Hepatocyte (in vitro differentiated cells): Measurements from ENCODE around the gene DENND1C. TPM values are rescaled to one million over a fixed set of nuclear protein-coding genes. Genes with fewer than 3 reads are reported as not detected.

ENCODE experiments used
- DNase-seq: peaks from one replicate; pipeline ENCODE4 v3.0.0-alpha.2; 2016; ENCODE audit warnings: low spot score
- H2AFZ ChIP-seq: fragments of 200-600 bp; sonication (generic); 2 replicates; pipeline ENCODE4 v1.6.0; 2016; ENCODE audit warnings: antibody characterized with exemption, mild to moderate bottlenecking
- H3K27ac ChIP-seq: fragments of 200-600 bp; sonication (generic); 2 replicates; pipeline ENCODE4 v1.5.1; 2016; ENCODE audit warnings: mild to moderate bottlenecking
- H3K27me3 ChIP-seq: fragments of 200-600 bp; sonication (generic); 2 replicates; pipeline ENCODE4 v1.6.1; 2016
- H3K36me3 ChIP-seq: fragments of 200-600 bp; sonication (generic); replicated peaks from 2 replicates; pipeline ENCODE4 v1.5.1; 2016; ENCODE audit warnings: low read depth; ENCODE audit not compliant: insufficient read depth
- H3K4me1 ChIP-seq: fragments of 200-600 bp; sonication (generic); 2 replicates; pipeline ENCODE4 v1.5.1; 2016; ENCODE audit warnings: mild to moderate bottlenecking, moderate library complexity; ENCODE audit not compliant: insufficient read depth
- H3K4me2 ChIP-seq: fragments of 200-600 bp; sonication (generic); 2 replicates; pipeline ENCODE4 v1.6.0; 2016
- H3K4me3 ChIP-seq: fragments of 200-600 bp; sonication (generic); 2 replicates; pipeline ENCODE4 v1.5.1; 2016; ENCODE audit warnings: mild to moderate bottlenecking
- H3K79me2 ChIP-seq: fragments of 200-600 bp; sonication (generic); 2 replicates; pipeline ENCODE4 v1.6.0; 2017; ENCODE audit warnings: mild to moderate bottlenecking
- H3K9me2 ChIP-seq: fragments of 200-600 bp; sonication (generic); replicated peaks from 2 replicates; pipeline ENCODE4 v1.6.0; 2017; ENCODE audit warnings: mild to moderate bottlenecking; ENCODE audit not compliant: insufficient read depth
- H3K9me3 ChIP-seq: fragments of 200-600 bp; sonication (generic); 2 replicates; pipeline ENCODE4 v1.5.1; 2016; ENCODE audit warnings: low read depth, mild to moderate bottlenecking
- H4K20me1 ChIP-seq: fragments of 200-600 bp; sonication (generic); 2 replicates; pipeline ENCODE4 v1.6.0; 2016; ENCODE audit warnings: mild to moderate bottlenecking; ENCODE audit not compliant: insufficient read depth, poor library complexity, severe bottlenecking
- CTCF ChIP-seq: fragments of 200-600 bp; sonication (generic); IDR thresholded peaks from 2 replicates; pipeline ENCODE4 v1.5.1; 2016; ENCODE audit warnings: antibody characterized with exemption, mild to moderate bottlenecking; ENCODE audit not compliant: poor library complexity
- EZH2 ChIP-seq: fragments of 200-600 bp; sonication (generic); IDR thresholded peaks from 2 replicates; pipeline ENCODE4 v1.6.1; 2016; ENCODE audit warnings: antibody characterized with exemption, mild to moderate bottlenecking, borderline replicate concordance
- EZH2phosphoT487 ChIP-seq: fragments of 200-600 bp; sonication (generic); IDR thresholded peaks from one replicate; pipeline ENCODE4 v1.6.1; 2018; ENCODE audit warnings: antibody characterized with exemption, mild to moderate bottlenecking, low read depth, moderate library complexity; ENCODE audit not compliant: unreplicated experiment, severe bottlenecking
- WGBS: methylation state at CpG from one replicate; pipeline ENCODE4 v1.1.6; 2016; ENCODE audit warnings: low lambda C conversion rate; ENCODE audit errors: missing lambda C conversion rate; 5-methylcytosine and 5-hydroxymethylcytosine counted together
- polyA plus RNA-seq: library from polyadenylated mRNA; unstranded; fragments of >200 nt; fragmentation: Nextera tagmentation; extraction: Ambion mirVana; gene quantifications from 2 replicates; pipeline ENCODE4 v1.2.1, GENCODE V29; 2016
- total RNA-seq: library from RNA; depleted of rRNA; stranded (reverse); fragments of >200 nt; gene quantifications from 2 replicates; pipeline ENCODE4 v1.2.3, GENCODE V29; 2014

Gene DENND1C
- total and polyA plus RNA-seq, 2 experiments from 2014 or later = 1.5 to 16.1 TPM

GRCh38 chr19:6516659-6517291 lies 35.2 kb upstream of the DENND1C start:
- Histone ChIP-seq H2AFZ (peak overlapping the region; percentile 84), H3K27me3 (no peaks in the 10 kb centered on the region), H4K20me1 (no peaks in the 10 kb centered on the region), H3K79me2 (no peaks in the 10 kb centered on the region), H3K4me2 (peak overlapping the region; percentile 97), H3K36me3 (no peaks in the 10 kb centered on the region), H3K9me2 (no peaks in the 10 kb centered on the region), H3K9me3 (no peaks in the 10 kb centered on the region), H3K4me3 (peak overlapping the region; percentile 45), H3K4me1 (no peaks in the 10 kb centered on the region), H3K27ac (peak overlapping the region; percentile 74)
- 2% methylated on average over 34 of the region's 38 CpGs for WGBS
- peak; percentile 96 for DNase-seq
- TF ChIP-seq EZH2phosphoT487 = no peak
- TF ChIP-seq CTCF = peak; percentile 99

GRCh38 chr19:6516018-6516658 lies 34.6 kb upstream of the DENND1C start:
- H3K9me3 ChIP-seq = no peaks in the 10 kb centered on the region
- no peak for TF ChIP-seq EZH2phosphoT487
- no peak for TF ChIP-seq CTCF
- no peak for TF ChIP-seq EZH2
- H3K36me3 ChIP-seq = no peaks in the 10 kb centered on the region
- no peaks in the 10 kb centered on the region for H3K79me2 ChIP-seq
- peak overlapping the region; percentile 45 for H3K4me3 ChIP-seq
- no peaks in the 10 kb centered on the region for H4K20me1 ChIP-seq
- 7% methylated on average over 18 of the region's 26 CpGs for WGBS
- DNase-seq = peak; percentile 98
- no peaks in the 10 kb centered on the region for H3K4me1 ChIP-seq
- H2AFZ ChIP-seq = peak overlapping the region; percentile 84
- no peaks in the 10 kb centered on the region for H3K9me2 ChIP-seq
- H3K27ac ChIP-seq = peak overlapping the region; percentile 74
- no peaks in the 10 kb centered on the region for H3K27me3 ChIP-seq
- peak overlapping the region; percentile 97 for H3K4me2 ChIP-seq

- no peak overlapping the region for H3K4me2 ChIP-seq
- no peaks in the 10 kb centered on the region for H3K36me3 ChIP-seq
- WGBS = 95% methylated on average over 15 of the region's 15 CpGs
- no peaks in the 10 kb centered on the region for H3K9me3 ChIP-seq
- no peaks in the 10 kb centered on the region for H3K27me3 ChIP-seq
- no peak for DNase-seq
- H3K9me2 ChIP-seq = no peaks in the 10 kb centered on the region
- H3K4me1 ChIP-seq = no peaks in the 10 kb centered on the region
- TF ChIP-seq EZH2phosphoT487 (no peak), EZH2 (no peak), CTCF (no peak)
- no peak overlapping the region for H3K4me3 ChIP-seq
- H4K20me1 ChIP-seq = no peaks in the 10 kb centered on the region
- no peak overlapping the region for H2AFZ ChIP-seq
- no peaks in the 10 kb centered on the region for H3K79me2 ChIP-seq
- H3K27ac ChIP-seq = no peak overlapping the region
Measured at GRCh38 chr19:6514926-6515544, 33.4 kb upstream of the DENND1C start.
